ENCODE data around the gene LTN1. TPM values are rescaled to one million over a fixed set of nuclear protein-coding genes. Genes with fewer than 3 reads are reported as not detected.

LTN1 gene
- total RNA-seq, 1 donor from 2014 or later: 27.1 TPM

- H3K36me3 ChIP-seq (ENCODE audit: control insufficient read depth in 3 of 3, insufficient read depth in 3 of 3, low read length in 3 of 3): peaks cover 12 to 61% (median 39%) of the 10 kb centered on the region in 3 donors
- H3K9me3 ChIP-seq (ENCODE audit: control insufficient read depth in 3 of 3, low read length in 3 of 3): no peaks in the 10 kb centered on the region
- no peak overlapping the region for H3K27ac ChIP-seq (ENCODE audit: low read depth, low read length)
These were observed 30.2 kb downstream of the LTN1 start for GRCh38 chr21:28962465-28962864.

GRCh38 chr21:28961927-28962326, 30.8 kb downstream of the LTN1 start:
- no peak overlapping the region for H3K9ac ChIP-seq (ENCODE audit: low read depth in 1 of 3, low read length in 3 of 3)
- H3K36me3 ChIP-seq (ENCODE audit: control insufficient read depth in 3 of 3, insufficient read depth in 3 of 3, low read length in 3 of 3): peaks cover 8 to 57% (median 39%) of the 10 kb centered on the region in 3 donors
- H3K27ac ChIP-seq (ENCODE audit: low read depth, low read length): no peak overlapping the region
- H3K9me3 ChIP-seq (ENCODE audit: control insufficient read depth in 3 of 3, low read length in 3 of 3): no peaks in the 10 kb centered on the region
- no peaks in the 10 kb centered on the region for H3K4me1 ChIP-seq (ENCODE audit: control insufficient read depth in 3 of 3, insufficient read depth in 3 of 3, low read length in 3 of 3)
- H3K27me3 ChIP-seq (ENCODE audit: control insufficient read depth in 3 of 3, insufficient read depth in 3 of 3, low read length in 3 of 3): no peaks in the 10 kb centered on the region
- no peak overlapping the region for H3K4me3 ChIP-seq (ENCODE audit: low read length in 3 of 3)

More at GRCh38 chr21:28962465-28962864, 30.2 kb downstream of the LTN1 start:
- no peak overlapping the region for H3K9ac ChIP-seq (ENCODE audit: low read depth in 1 of 3, low read length in 3 of 3)
- no peak overlapping the region for H3K4me3 ChIP-seq (ENCODE audit: low read length in 3 of 3)
- H3K4me1 ChIP-seq (ENCODE audit: control insufficient read depth in 3 of 3, insufficient read depth in 3 of 3, low read length in 3 of 3): no peaks in the 10 kb centered on the region
- no peaks in the 10 kb centered on the region for H3K27me3 ChIP-seq (ENCODE audit: control insufficient read depth in 3 of 3, insufficient read depth in 3 of 3, low read length in 3 of 3)

GRCh38 chr21:28960245-28960644, 32.4 kb downstream of the LTN1 start:
- Histone ChIP-seq H3K9me3 (ENCODE audit: control insufficient read depth in 3 of 3, low read length in 3 of 3) (no peaks in the 10 kb centered on the region), H3K27ac (ENCODE audit: low read depth, low read length) (no peak overlapping the region), H3K9ac (ENCODE audit: low read depth in 1 of 3, low read length in 3 of 3) (no peak overlapping the region), H3K4me1 (ENCODE audit: control insufficient read depth in 3 of 3, insufficient read depth in 3 of 3, low read length in 3 of 3) (no peaks in the 10 kb centered on the region), H3K36me3 (ENCODE audit: control insufficient read depth in 3 of 3, insufficient read depth in 3 of 3, low read length in 3 of 3) (peaks cover 0 to 44% (median 36%) of the 10 kb centered on the region in 3 donors), H3K4me3 (ENCODE audit: low read length in 3 of 3) (no peak overlapping the region), H3K27me3 (ENCODE audit: control insufficient read depth in 3 of 3, insufficient read depth in 3 of 3, low read length in 3 of 3) (no peaks in the 10 kb centered on the region)

- Histone ChIP-seq H3K9ac (ENCODE audit: low read depth in 1 of 3, low read length in 3 of 3) (no peak overlapping the region), H3K9me3 (ENCODE audit: control insufficient read depth in 3 of 3, low read length in 3 of 3) (no peaks in the 10 kb centered on the region), H3K27me3 (ENCODE audit: control insufficient read depth in 3 of 3, insufficient read depth in 3 of 3, low read length in 3 of 3) (no peaks in the 10 kb centered on the region), H3K4me1 (ENCODE audit: control insufficient read depth in 3 of 3, insufficient read depth in 3 of 3, low read length in 3 of 3) (no peaks in the 10 kb centered on the region), H3K4me3 (ENCODE audit: low read length in 3 of 3) (no peak overlapping the region), H3K36me3 (ENCODE audit: control insufficient read depth in 3 of 3, insufficient read depth in 3 of 3, low read length in 3 of 3) (peaks cover 0 to 42% (median 36%) of the 10 kb centered on the region in 3 donors), H3K27ac (ENCODE audit: low read depth, low read length) (no peak overlapping the region)
These were observed 33.1 kb downstream of the LTN1 start for GRCh38 chr21:28959367-28960099.

GRCh38 chr21:28953247-28953646, 39.4 kb downstream of the LTN1 start:
- no peaks in the 10 kb centered on the region for H3K9me3 ChIP-seq (ENCODE audit: control insufficient read depth in 3 of 3, low read length in 3 of 3)
- H3K9ac ChIP-seq (ENCODE audit: low read depth in 1 of 3, low read length in 3 of 3): no peak overlapping the region
- no peak overlapping the region for H3K4me3 ChIP-seq (ENCODE audit: low read length in 3 of 3)
- no peaks in the 10 kb centered on the region for H3K4me1 ChIP-seq (ENCODE audit: control insufficient read depth in 3 of 3, insufficient read depth in 3 of 3, low read length in 3 of 3)
- H3K27ac ChIP-seq (ENCODE audit: low read depth, low read length): no peak overlapping the region
- no peaks in the 10 kb centered on the region for H3K27me3 ChIP-seq (ENCODE audit: control insufficient read depth in 3 of 3, insufficient read depth in 3 of 3, low read length in 3 of 3)
- H3K36me3 ChIP-seq (ENCODE audit: control insufficient read depth in 3 of 3, insufficient read depth in 3 of 3, low read length in 3 of 3): peaks cover 10 to 55% (median 52%) of the 10 kb centered on the region in 3 donors

- Histone ChIP-seq H3K27ac (ENCODE audit: low read depth, low read length) (no peak overlapping the region), H3K4me3 (ENCODE audit: low read length in 3 of 3) (no peak overlapping the region), H3K27me3 (ENCODE audit: control insufficient read depth in 3 of 3, insufficient read depth in 3 of 3, low read length in 3 of 3) (no peaks in the 10 kb centered on the region), H3K9me3 (ENCODE audit: control insufficient read depth in 3 of 3, low read length in 3 of 3) (no peaks in the 10 kb centered on the region), H3K9ac (ENCODE audit: low read depth in 1 of 3, low read length in 3 of 3) (no peak overlapping the region), H3K36me3 (ENCODE audit: control insufficient read depth in 3 of 3, insufficient read depth in 3 of 3, low read length in 3 of 3) (peaks cover 10 to 49% (median 47%) of the 10 kb centered on the region in 3 donors), H3K4me1 (ENCODE audit: control insufficient read depth in 3 of 3, insufficient read depth in 3 of 3, low read length in 3 of 3) (no peaks in the 10 kb centered on the region)
These were observed 40.0 kb downstream of the LTN1 start for GRCh38 chr21:28952686-28953085.

- no peaks in the 10 kb centered on the region for H3K4me1 ChIP-seq (ENCODE audit: control insufficient read depth in 3 of 3, insufficient read depth in 3 of 3, low read length in 3 of 3)
These were observed 43.4 kb downstream of the LTN1 start for GRCh38 chr21:28949318-28949717.

GRCh38 chr21:28944296-28944695, 48.4 kb downstream of the LTN1 start:
- Histone ChIP-seq H3K9me3 (ENCODE audit: control insufficient read depth in 3 of 3, low read length in 3 of 3) (no peaks in the 10 kb centered on the region), H3K36me3 (ENCODE audit: control insufficient read depth in 3 of 3, insufficient read depth in 3 of 3, low read length in 3 of 3) (peaks cover 5 to 37% (median 36%) of the 10 kb centered on the region in 3 donors), H3K4me1 (ENCODE audit: control insufficient read depth in 3 of 3, insufficient read depth in 3 of 3, low read length in 3 of 3) (peaks cover 0 to 3% (median 2%) of the 10 kb centered on the region in 3 donors), H3K4me3 (ENCODE audit: low read length in 3 of 3) (no peak overlapping the region), H3K9ac (ENCODE audit: low read depth in 1 of 3, low read length in 3 of 3) (no peak overlapping the region), H3K27me3 (ENCODE audit: control insufficient read depth in 3 of 3, insufficient read depth in 3 of 3, low read length in 3 of 3) (no peaks in the 10 kb centered on the region), H3K27ac (ENCODE audit: low read depth, low read length) (no peak overlapping the region)

More at GRCh38 chr21:28949318-28949717, 43.4 kb downstream of the LTN1 start:
- H3K27me3 ChIP-seq (ENCODE audit: control insufficient read depth in 3 of 3, insufficient read depth in 3 of 3, low read length in 3 of 3): no peaks in the 10 kb centered on the region
- no peak overlapping the region for H3K27ac ChIP-seq (ENCODE audit: low read depth, low read length)
- no peaks in the 10 kb centered on the region for H3K9me3 ChIP-seq (ENCODE audit: control insufficient read depth in 3 of 3, low read length in 3 of 3)
- no peak overlapping the region for H3K4me3 ChIP-seq (ENCODE audit: low read length in 3 of 3)
- no peak overlapping the region for H3K9ac ChIP-seq (ENCODE audit: low read depth in 1 of 3, low read length in 3 of 3)
- H3K36me3 ChIP-seq (ENCODE audit: control insufficient read depth in 3 of 3, insufficient read depth in 3 of 3, low read length in 3 of 3): peaks cover 12 to 58% (median 54%) of the 10 kb centered on the region in 3 donors

GRCh38 chr21:28943631-28944030, 49.0 kb downstream of the LTN1 start:
- Histone ChIP-seq H3K4me3 (ENCODE audit: low read length in 3 of 3) (no peak overlapping the region), H3K9me3 (ENCODE audit: control insufficient read depth in 3 of 3, low read length in 3 of 3) (no peaks in the 10 kb centered on the region), H3K27ac (ENCODE audit: low read depth, low read length) (no peak overlapping the region), H3K4me1 (ENCODE audit: control insufficient read depth in 3 of 3, insufficient read depth in 3 of 3, low read length in 3 of 3) (peaks cover 0 to 3% (median 2%) of the 10 kb centered on the region in 3 donors), H3K36me3 (ENCODE audit: control insufficient read depth in 3 of 3, insufficient read depth in 3 of 3, low read length in 3 of 3) (peaks cover 5 to 36% (median 35%) of the 10 kb centered on the region in 3 donors), H3K9ac (ENCODE audit: low read depth in 1 of 3, low read length in 3 of 3) (no peak overlapping the region), H3K27me3 (ENCODE audit: control insufficient read depth in 3 of 3, insufficient read depth in 3 of 3, low read length in 3 of 3) (no peaks in the 10 kb centered on the region)

GRCh38 chr21:28938726-28939125, 54.0 kb downstream of the LTN1 start:
- H3K4me3 ChIP-seq (ENCODE audit: low read length in 3 of 3): no peak overlapping the region
- H3K27me3 ChIP-seq (ENCODE audit: control insufficient read depth in 3 of 3, insufficient read depth in 3 of 3, low read length in 3 of 3): no peaks in the 10 kb centered on the region
- H3K36me3 ChIP-seq (ENCODE audit: control insufficient read depth in 3 of 3, insufficient read depth in 3 of 3, low read length in 3 of 3): peaks cover 14 to 35% (median 31%) of the 10 kb centered on the region in 3 donors
- H3K27ac ChIP-seq (ENCODE audit: low read depth, low read length): no peak overlapping the region
- H3K4me1 ChIP-seq (ENCODE audit: control insufficient read depth in 3 of 3, insufficient read depth in 3 of 3, low read length in 3 of 3): peaks cover 0 to 3% (median 2%) of the 10 kb centered on the region in 3 donors
- H3K9ac ChIP-seq (ENCODE audit: low read depth in 1 of 3, low read length in 3 of 3): no peak overlapping the region
- no peaks in the 10 kb centered on the region for H3K9me3 ChIP-seq (ENCODE audit: control insufficient read depth in 3 of 3, low read length in 3 of 3)

Measured in skeletal muscle tissue (tissue), 4 donors.